Measurements from ENCODE around the gene ACAP2. TPM values are rescaled to one million over a fixed set of nuclear protein-coding genes. Genes with fewer than 3 reads are reported as not detected.
"Not testable (repeated sequence)": the region's sequence is repeated elsewhere in the genome, so short reads cannot be mapped to it uniquely, and the experiment has no call there.

The ACAP2 gene
- total RNA-seq, 4 donors from 2014 or later, result 41.9 to 53.2 (median 48.0) TPM

DNA sequence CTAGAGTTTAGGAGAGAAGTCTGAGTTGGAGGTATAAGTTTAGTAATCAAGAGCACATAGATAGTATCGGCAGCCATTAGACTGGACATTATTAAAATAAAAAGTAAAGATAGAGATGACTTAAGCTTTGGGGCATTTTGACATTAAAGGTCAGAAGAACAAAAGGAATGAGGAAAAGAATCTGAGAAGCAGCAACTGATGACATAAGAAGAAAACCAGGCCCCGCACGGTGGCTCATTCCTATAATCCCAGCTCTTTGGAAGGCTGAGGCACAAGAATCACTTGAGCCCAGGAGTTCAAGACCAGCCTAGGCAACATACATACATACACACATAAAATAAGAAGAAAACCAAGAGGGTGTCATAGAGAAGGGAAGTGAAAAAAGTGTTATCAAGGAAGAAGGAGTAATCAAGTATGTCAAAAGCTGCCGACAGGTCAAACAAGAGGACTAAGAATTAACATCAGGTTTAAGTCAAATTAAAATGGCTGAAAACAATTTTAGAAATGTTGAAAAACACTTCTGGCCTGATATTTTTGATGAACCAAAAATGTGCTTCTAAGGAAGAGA is 38.9 kb downstream of the ACAP2 start:
- Histone ChIP-seq H3K4me3 (no peak overlapping the region), H3K27me3 (no peaks in the 10 kb centered on the region), H3K27ac (no peak overlapping the region), H3K9me3 (no peaks in the 10 kb centered on the region), H3K4me1 (peaks cover 4% of the 10 kb centered on the region), H3K36me3 (no peaks in the 10 kb centered on the region)
- WGBS, result 89% methylated on average over 4 of the region's 4 CpGs
- TF ChIP-seq POLR2AphosphoS5 (IDR thresholded peaks at IDR 0.05) (no peak), POLR2A (IDR thresholded peaks at IDR 0.05) (no peak), EP300 (IDR thresholded peaks at IDR 0.05) (no peak)
- TF ChIP-seq, protein P1, sequence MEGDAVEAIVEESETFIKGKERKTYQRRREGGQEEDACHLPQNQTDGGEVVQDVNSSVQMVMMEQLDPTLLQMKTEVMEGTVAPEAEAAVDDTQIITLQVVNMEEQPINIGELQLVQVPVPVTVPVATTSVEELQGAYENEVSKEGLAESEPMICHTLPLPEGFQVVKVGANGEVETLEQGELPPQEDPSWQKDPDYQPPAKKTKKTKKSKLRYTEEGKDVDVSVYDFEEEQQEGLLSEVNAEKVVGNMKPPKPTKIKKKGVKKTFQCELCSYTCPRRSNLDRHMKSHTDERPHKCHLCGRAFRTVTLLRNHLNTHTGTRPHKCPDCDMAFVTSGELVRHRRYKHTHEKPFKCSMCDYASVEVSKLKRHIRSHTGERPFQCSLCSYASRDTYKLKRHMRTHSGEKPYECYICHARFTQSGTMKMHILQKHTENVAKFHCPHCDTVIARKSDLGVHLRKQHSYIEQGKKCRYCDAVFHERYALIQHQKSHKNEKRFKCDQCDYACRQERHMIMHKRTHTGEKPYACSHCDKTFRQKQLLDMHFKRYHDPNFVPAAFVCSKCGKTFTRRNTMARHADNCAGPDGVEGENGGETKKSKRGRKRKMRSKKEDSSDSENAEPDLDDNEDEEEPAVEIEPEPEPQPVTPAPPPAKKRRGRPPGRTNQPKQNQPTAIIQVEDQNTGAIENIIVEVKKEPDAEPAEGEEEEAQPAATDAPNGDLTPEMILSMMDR (IDR thresholded peaks at IDR 0.05), result no peak
- DNase-seq (ENCODE audit: low spot score in 2 of 2), result no peak

DNA sequence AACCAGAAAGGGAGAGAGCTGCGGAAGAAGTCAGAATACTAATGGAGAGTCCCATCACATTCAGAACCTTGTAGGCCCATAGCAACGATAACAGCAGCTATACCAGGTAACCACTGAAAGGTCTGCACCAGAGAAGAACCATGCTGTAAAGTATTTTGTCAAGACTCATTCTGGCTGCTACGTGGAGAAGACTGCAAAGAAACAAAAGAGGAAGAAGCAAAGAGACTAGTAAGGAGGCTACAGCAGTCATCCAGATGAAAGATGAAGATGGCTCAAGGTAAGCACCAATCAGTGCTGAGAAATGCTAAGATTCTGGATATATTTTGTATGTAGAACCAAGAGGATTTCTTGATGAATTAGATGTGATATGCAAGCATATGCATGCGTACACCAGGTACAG is 39.6 kb downstream of the ACAP2 start:
- 89% methylated on average over 4 of the region's 4 CpGs for WGBS
- Histone ChIP-seq H3K9me3 (no peaks in the 10 kb centered on the region), H3K27me3 (no peaks in the 10 kb centered on the region), H3K36me3 (no peaks in the 10 kb centered on the region), H3K4me1 (peaks cover 4% of the 10 kb centered on the region), H3K4me3 (no peak overlapping the region), H3K27ac (no peak overlapping the region)
- DNase-seq (ENCODE audit: low spot score in 2 of 2), result no peak
- TF ChIP-seq POLR2AphosphoS5 (IDR thresholded peaks at IDR 0.05), result no peak
- TF ChIP-seq POLR2A (IDR thresholded peaks at IDR 0.05), result no peak
- TF ChIP-seq EP300 (IDR thresholded peaks at IDR 0.05), result no peak
- TF ChIP-seq, protein P1 (IDR thresholded peaks at IDR 0.05), result no peak

DNA sequence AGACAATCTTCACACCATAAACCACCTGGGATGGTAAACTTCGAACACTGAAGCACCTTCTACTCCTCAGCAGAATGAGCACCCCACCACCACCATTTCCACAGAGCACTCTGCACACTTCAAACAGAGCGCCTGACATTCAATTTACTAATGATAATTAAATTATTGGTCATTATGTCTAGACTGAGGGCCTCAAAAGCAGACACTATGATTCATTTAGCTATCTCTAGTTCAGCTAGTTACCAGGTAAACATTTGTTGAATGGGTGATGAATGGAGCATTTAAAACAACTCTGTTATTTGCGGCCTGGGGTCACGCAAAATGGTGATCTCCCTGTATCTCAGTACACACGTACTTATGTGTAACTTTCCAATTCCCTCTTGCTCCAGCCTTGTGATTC is 40.9 kb downstream of the ACAP2 start:
- Histone ChIP-seq H3K4me1 (peaks cover 9% of the 10 kb centered on the region), H3K9me3 (no peaks in the 10 kb centered on the region), H3K27ac (no peak overlapping the region), H3K27me3 (no peaks in the 10 kb centered on the region), H3K4me3 (no peak overlapping the region), H3K36me3 (no peaks in the 10 kb centered on the region)
- WGBS, result 94% methylated on average over 5 of the region's 5 CpGs
- DNase-seq (ENCODE audit: low spot score in 2 of 2), result no peak
- TF ChIP-seq, protein P1 (IDR thresholded peaks at IDR 0.05), result no peak
- no peak for TF ChIP-seq POLR2AphosphoS5 (IDR thresholded peaks at IDR 0.05)
- no peak for TF ChIP-seq EP300 (IDR thresholded peaks at IDR 0.05)
- no peak for TF ChIP-seq POLR2A (IDR thresholded peaks at IDR 0.05)

DNA sequence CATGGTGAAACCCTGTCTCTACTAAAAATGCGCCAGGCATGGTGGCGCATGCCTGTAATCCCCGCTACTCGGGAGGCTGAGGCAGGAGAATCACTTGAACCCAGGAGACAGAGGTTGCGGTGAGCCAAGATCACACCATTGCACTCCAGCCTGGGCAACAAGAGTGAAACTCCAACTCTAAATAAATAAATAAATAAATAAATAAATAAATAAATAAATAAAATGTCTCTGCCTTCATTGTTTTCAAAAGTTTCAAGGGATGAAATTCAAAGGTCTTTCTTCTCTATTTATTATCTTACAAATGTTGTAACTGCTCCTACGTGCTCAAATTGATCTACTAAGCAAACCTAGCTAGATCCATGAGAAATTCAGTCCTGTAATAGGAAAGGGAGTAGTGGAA is 44.4 kb downstream of the ACAP2 start:
- not testable (repeated sequence) for H3K4me3 ChIP-seq; H3K9me3 ChIP-seq; H3K27ac ChIP-seq; H3K27me3 ChIP-seq; H3K36me3 ChIP-seq; DNase-seq (ENCODE audit: low spot score in 2 of 2)
- WGBS, result 82% methylated on average over 6 of the region's 6 CpGs
- peaks cover 19% of the 10 kb centered on the region for H3K4me1 ChIP-seq

DNA sequence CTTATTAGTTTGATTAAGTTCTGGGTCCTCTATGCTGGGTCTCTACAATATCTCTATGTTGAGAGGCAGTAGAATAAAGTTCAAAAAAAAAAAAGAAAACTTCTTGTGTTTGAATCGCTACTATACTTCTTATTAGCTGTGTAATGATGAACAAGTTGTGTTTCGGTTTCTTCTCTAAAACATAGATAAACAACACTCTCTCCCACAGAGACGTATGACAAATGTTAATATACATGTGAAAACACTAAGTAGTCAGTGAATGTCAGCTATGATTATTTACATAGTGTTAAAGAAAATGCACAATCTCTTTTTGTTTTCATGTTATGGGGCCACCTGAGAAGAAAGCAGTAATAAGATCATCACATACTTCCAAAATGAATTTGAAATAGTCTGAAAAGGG is 45.3 kb downstream of the ACAP2 start:
- DNase-seq (ENCODE audit: low spot score in 2 of 2), result no peak
- 88% methylated on average over 3 of the region's 3 CpGs for WGBS
- H3K27me3 ChIP-seq, result no peaks in the 10 kb centered on the region
- peaks cover 15% of the 10 kb centered on the region for H3K4me1 ChIP-seq
- H3K27ac ChIP-seq, result no peak overlapping the region
- no peaks in the 10 kb centered on the region for H3K9me3 ChIP-seq
- H3K4me3 ChIP-seq, result no peak overlapping the region
- TF ChIP-seq EP300 (IDR thresholded peaks at IDR 0.05) (no peak), POLR2AphosphoS5 (IDR thresholded peaks at IDR 0.05) (no peak), POLR2A (IDR thresholded peaks at IDR 0.05) (no peak)
- TF ChIP-seq, protein P1 (IDR thresholded peaks at IDR 0.05), result no peak
- H3K36me3 ChIP-seq, result no peaks in the 10 kb centered on the region

Measured in suprapubic skin (tissue), 4 donors.